IPS-NIHi7 (cell line): Measurements from ENCODE around the gene OPCML.

Source experiments
- DNase-seq: peaks from one replicate; pipeline ENCODE4 v3.0.0; 2012; ENCODE audit warnings: mixed read lengths; ENCODE audit errors: extremely low spot score

Gene OPCML

GRCh38 chr11:133503236-133503635 is 29.1 kb downstream of the OPCML start:
- no peak for DNase-seq

GRCh38 chr11:133501643-133502539 is 30.4 kb downstream of the OPCML start:
- DNase-seq, result no peak

- no peak for DNase-seq
Observed at GRCh38 chr11:133500936-133501335, 31.4 kb downstream of the OPCML start.

GRCh38 chr11:133500435-133500834 is 31.9 kb downstream of the OPCML start:
- no peak for DNase-seq

- no peak for DNase-seq
Observed at GRCh38 chr11:133498969-133499368, 33.3 kb downstream of the OPCML start.

GRCh38 chr11:133497477-133498140 is 34.7 kb downstream of the OPCML start:
- no peak for DNase-seq

- DNase-seq, result no peak
Observed at GRCh38 chr11:133492895-133493294, 39.4 kb downstream of the OPCML start.

GRCh38 chr11:133491680-133492383 is 40.5 kb downstream of the OPCML start:
- no peak for DNase-seq

- no peak for DNase-seq
Observed at GRCh38 chr11:133480722-133481121, 51.6 kb downstream of the OPCML start.

GRCh38 chr11:133479209-133479608 is 53.1 kb downstream of the OPCML start:
- no peak for DNase-seq

GRCh38 chr11:133477251-133477625 is 55.1 kb downstream of the OPCML start:
- no peak for DNase-seq

GRCh38 chr11:133476570-133477250 is 55.6 kb downstream of the OPCML start:
- DNase-seq, result peak; percentile 54

- no peak for DNase-seq
Observed at GRCh38 chr11:133474461-133474860, 57.8 kb downstream of the OPCML start.

GRCh38 chr11:133467686-133468085 is 64.6 kb downstream of the OPCML start:
- DNase-seq, result no peak

- DNase-seq, result no peak
Observed at GRCh38 chr11:133443206-133443747, 89.0 kb downstream of the OPCML start.

GRCh38 chr11:133441964-133442660 is 90.2 kb downstream of the OPCML start:
- no peak for DNase-seq

- no peak for DNase-seq
Observed at GRCh38 chr11:133425992-133426391, 106.3 kb downstream of the OPCML start.

GRCh38 chr11:133425245-133425644 is 107.1 kb downstream of the OPCML start:
- no peak for DNase-seq

- no peak for DNase-seq
Observed at GRCh38 chr11:133418218-133418617, 114.1 kb downstream of the OPCML start.

GRCh38 chr11:133414506-133414905 is 117.8 kb downstream of the OPCML start:
- DNase-seq, result no peak

- DNase-seq, result peak; percentile 26
Observed at GRCh38 chr11:133413703-133414102, 118.6 kb downstream of the OPCML start.
